Suprapubic skin (tissue), 4 donors: ENCODE measurements around the gene RBBP8NL.

Experiments
- EP300 ChIP-seq: sonication (generic); formaldehyde crosslinking; IDR thresholded peaks from one replicate; pipeline ENCODE4 v1.6.1; 2017; ENCODE audit warnings: antibody characterized with exemption
- POLR2A ChIP-seq, 2 donors: fragments of 450-650 bp; IDR thresholded peaks; one replicate each; pipeline ENCODE4 v1.6.1; 2017; ENCODE audit warnings: antibody characterized with exemption in 2 of 2, mild to moderate bottlenecking in 2 of 2, moderate library complexity in 2 of 2
- POLR2AphosphoS5 ChIP-seq, 3 donors: sonication (generic); formaldehyde crosslinking; IDR thresholded peaks; one replicate each; pipeline ENCODE4 v1.6.1; 2017; ENCODE audit warnings: antibody characterized with exemption in 3 of 3
- TF ChIP-seq, protein P1 (sequence below), 2 donors: fragments of 200-600 bp in 1 of 2; fragments of 450-650 bp in 1 of 2; sonication (generic) in 1 of 2; IDR thresholded peaks; one replicate each; pipeline ENCODE4 v1.5.1; 2016 to 2019; ENCODE audit warnings: antibody characterized with exemption in 2 of 2, mild to moderate bottlenecking in 1 of 2, moderate library complexity in 1 of 2

DNA sequence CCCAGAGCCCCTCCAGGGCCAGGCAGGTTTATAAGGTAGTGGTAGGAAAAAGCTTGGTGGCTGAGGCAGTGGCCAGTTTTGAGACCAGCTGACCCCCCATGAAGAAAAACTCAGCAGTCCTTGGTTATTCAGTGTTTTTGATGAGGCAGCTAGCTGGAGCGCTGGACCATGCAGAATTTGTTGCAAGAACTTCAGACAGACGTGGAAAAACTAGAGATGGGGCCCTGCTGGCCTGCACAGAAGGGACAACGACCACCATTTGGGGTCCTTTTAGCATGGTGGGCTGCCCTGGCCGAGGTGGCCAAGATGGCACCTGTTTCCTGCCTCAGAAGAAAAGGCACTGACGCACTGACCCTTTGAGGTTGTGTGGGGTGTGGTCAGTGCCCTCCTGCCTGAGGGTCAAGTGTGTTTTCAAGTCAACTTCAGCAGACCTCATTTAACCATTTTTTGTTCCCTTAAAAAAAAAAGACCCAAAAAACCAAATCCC lies 37.7 kb downstream of the RBBP8NL start:
- TF ChIP-seq EP300 (no peak), POLR2A (IDR thresholded peaks at IDR 0.05) (no peak), POLR2AphosphoS5 (IDR thresholded peaks at IDR 0.05) (no peak)
- TF ChIP-seq, protein P1, sequence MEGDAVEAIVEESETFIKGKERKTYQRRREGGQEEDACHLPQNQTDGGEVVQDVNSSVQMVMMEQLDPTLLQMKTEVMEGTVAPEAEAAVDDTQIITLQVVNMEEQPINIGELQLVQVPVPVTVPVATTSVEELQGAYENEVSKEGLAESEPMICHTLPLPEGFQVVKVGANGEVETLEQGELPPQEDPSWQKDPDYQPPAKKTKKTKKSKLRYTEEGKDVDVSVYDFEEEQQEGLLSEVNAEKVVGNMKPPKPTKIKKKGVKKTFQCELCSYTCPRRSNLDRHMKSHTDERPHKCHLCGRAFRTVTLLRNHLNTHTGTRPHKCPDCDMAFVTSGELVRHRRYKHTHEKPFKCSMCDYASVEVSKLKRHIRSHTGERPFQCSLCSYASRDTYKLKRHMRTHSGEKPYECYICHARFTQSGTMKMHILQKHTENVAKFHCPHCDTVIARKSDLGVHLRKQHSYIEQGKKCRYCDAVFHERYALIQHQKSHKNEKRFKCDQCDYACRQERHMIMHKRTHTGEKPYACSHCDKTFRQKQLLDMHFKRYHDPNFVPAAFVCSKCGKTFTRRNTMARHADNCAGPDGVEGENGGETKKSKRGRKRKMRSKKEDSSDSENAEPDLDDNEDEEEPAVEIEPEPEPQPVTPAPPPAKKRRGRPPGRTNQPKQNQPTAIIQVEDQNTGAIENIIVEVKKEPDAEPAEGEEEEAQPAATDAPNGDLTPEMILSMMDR (IDR thresholded peaks at IDR 0.05), result no peak
